Measurements from ENCODE around the gene SEC14L5.
A peak's percentile ranks its signal among the peaks of the same experiment; 100 is the strongest.

Gene SEC14L5

GRCh38 chr16:4937782-4938682, 20.1 kb upstream of the SEC14L5 start:
- H3K36me3 ChIP-seq (ENCODE audit: insufficient read depth, low read length), result no peaks in the 10 kb centered on the region
- H3K4me2 ChIP-seq (ENCODE audit: low read length), result peak overlapping the region; percentile 76; the same call in 1 of the 2 replicates
- no peaks in the 10 kb centered on the region for H3K9me3 ChIP-seq (ENCODE audit: low read length)
- no peaks in the 10 kb centered on the region for H3K79me2 ChIP-seq (ENCODE audit: insufficient read depth, low read length)
- peaks cover 9% of the 10 kb centered on the region for H3K4me1 ChIP-seq (ENCODE audit: insufficient read depth, low read length, severe bottlenecking)
- H3K9ac ChIP-seq (ENCODE audit: low read length), result no peak overlapping the region; the same call in 1 of the 2 replicates
- no peaks in the 10 kb centered on the region for H3K9me2 ChIP-seq (ENCODE audit: low read depth, low read length)
- peaks cover 3% of the 10 kb centered on the region for H3K27me3 ChIP-seq (ENCODE audit: insufficient read depth, low read length)
- TF ChIP-seq EZH2 (IDR thresholded peaks at IDR 0.05; ENCODE audit: borderline replicate concordance, low read length), result no peak
- TF ChIP-seq, protein P1, sequence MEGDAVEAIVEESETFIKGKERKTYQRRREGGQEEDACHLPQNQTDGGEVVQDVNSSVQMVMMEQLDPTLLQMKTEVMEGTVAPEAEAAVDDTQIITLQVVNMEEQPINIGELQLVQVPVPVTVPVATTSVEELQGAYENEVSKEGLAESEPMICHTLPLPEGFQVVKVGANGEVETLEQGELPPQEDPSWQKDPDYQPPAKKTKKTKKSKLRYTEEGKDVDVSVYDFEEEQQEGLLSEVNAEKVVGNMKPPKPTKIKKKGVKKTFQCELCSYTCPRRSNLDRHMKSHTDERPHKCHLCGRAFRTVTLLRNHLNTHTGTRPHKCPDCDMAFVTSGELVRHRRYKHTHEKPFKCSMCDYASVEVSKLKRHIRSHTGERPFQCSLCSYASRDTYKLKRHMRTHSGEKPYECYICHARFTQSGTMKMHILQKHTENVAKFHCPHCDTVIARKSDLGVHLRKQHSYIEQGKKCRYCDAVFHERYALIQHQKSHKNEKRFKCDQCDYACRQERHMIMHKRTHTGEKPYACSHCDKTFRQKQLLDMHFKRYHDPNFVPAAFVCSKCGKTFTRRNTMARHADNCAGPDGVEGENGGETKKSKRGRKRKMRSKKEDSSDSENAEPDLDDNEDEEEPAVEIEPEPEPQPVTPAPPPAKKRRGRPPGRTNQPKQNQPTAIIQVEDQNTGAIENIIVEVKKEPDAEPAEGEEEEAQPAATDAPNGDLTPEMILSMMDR (IDR thresholded peaks at IDR 0.05; ENCODE audit: low read length), result no peak
- H3K4me3 ChIP-seq (ENCODE audit: low read depth, low read length, poor library complexity, severe bottlenecking), result no peak overlapping the region
- H4K20me1 ChIP-seq (ENCODE audit: insufficient read depth, low read length), result no peaks in the 10 kb centered on the region
- no peak overlapping the region for H2AFZ ChIP-seq (ENCODE audit: low read length)
- no peaks in the 10 kb centered on the region for H3F3A ChIP-seq (ENCODE audit: insufficient read depth, low read length)
- H3K27ac ChIP-seq (ENCODE audit: low read depth, low read length, poor library complexity, severe bottlenecking), result no peak overlapping the region

- Histone ChIP-seq H2AFZ (ENCODE audit: low read length) (no peak overlapping the region), H3F3A (ENCODE audit: insufficient read depth, low read length) (no peaks in the 10 kb centered on the region), H3K27ac (ENCODE audit: low read depth, low read length, poor library complexity, severe bottlenecking) (no peak overlapping the region), H3K79me2 (ENCODE audit: insufficient read depth, low read length) (no peaks in the 10 kb centered on the region), H3K36me3 (ENCODE audit: insufficient read depth, low read length) (no peaks in the 10 kb centered on the region), H3K9me3 (ENCODE audit: low read length) (no peaks in the 10 kb centered on the region), H3K4me3 (ENCODE audit: low read depth, low read length, poor library complexity, severe bottlenecking) (no peak overlapping the region), H3K27me3 (ENCODE audit: insufficient read depth, low read length) (peaks cover 3% of the 10 kb centered on the region), H4K20me1 (ENCODE audit: insufficient read depth, low read length) (no peaks in the 10 kb centered on the region), H3K4me2 (ENCODE audit: low read length) (no peak overlapping the region), H3K9me2 (ENCODE audit: low read depth, low read length) (no peaks in the 10 kb centered on the region), H3K9ac (ENCODE audit: low read length) (no peak overlapping the region), H3K4me1 (ENCODE audit: insufficient read depth, low read length, severe bottlenecking) (peaks cover 9% of the 10 kb centered on the region)
- no peak for TF ChIP-seq EZH2 (IDR thresholded peaks at IDR 0.05; ENCODE audit: borderline replicate concordance, low read length)
- TF ChIP-seq, protein P1 (IDR thresholded peaks at IDR 0.05; ENCODE audit: low read length), result no peak
These were observed 19.5 kb upstream of the SEC14L5 start for GRCh38 chr16:4938683-4939030.

DNA sequence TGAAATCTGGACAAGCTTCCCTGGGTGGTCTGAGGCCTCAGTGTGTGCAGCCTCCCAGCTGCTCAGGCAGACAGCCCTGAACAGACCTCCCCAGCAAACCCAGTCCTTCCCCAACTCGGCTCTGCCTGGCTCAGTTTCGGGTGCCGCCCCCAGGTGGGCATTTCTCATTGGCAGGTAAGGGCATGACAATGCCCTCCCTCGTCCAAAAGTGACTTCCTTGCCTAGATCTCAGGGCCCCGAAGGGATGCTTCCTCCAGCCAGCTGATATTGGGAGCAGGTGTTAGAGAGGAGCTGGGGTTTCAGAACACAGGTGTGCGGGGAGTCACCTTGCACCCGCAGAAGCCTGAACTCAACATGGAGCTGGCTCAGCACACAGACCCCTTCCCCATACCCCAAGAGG, 17.4 kb upstream of the SEC14L5 start:
- Histone ChIP-seq H3K9ac (ENCODE audit: low read length) (no peak overlapping the region), H2AFZ (ENCODE audit: low read length) (no peak overlapping the region), H3K4me2 (ENCODE audit: low read length) (no peak overlapping the region), H3K36me3 (ENCODE audit: insufficient read depth, low read length) (no peaks in the 10 kb centered on the region), H3K9me3 (ENCODE audit: low read length) (no peaks in the 10 kb centered on the region), H3K27ac (ENCODE audit: low read depth, low read length, poor library complexity, severe bottlenecking) (no peak overlapping the region), H3K79me2 (ENCODE audit: insufficient read depth, low read length) (no peaks in the 10 kb centered on the region), H3K4me3 (ENCODE audit: low read depth, low read length, poor library complexity, severe bottlenecking) (no peak overlapping the region), H3K9me2 (ENCODE audit: low read depth, low read length) (no peaks in the 10 kb centered on the region), H3K4me1 (ENCODE audit: insufficient read depth, low read length, severe bottlenecking) (peaks cover 9% of the 10 kb centered on the region), H3F3A (ENCODE audit: insufficient read depth, low read length) (no peaks in the 10 kb centered on the region), H3K27me3 (ENCODE audit: insufficient read depth, low read length) (peaks cover 14% of the 10 kb centered on the region), H4K20me1 (ENCODE audit: insufficient read depth, low read length) (no peaks in the 10 kb centered on the region)
- TF ChIP-seq EZH2 (IDR thresholded peaks at IDR 0.05; ENCODE audit: borderline replicate concordance, low read length), result no peak
- TF ChIP-seq, protein P1 (IDR thresholded peaks at IDR 0.05; ENCODE audit: low read length), result no peak
